Activated naive CD4-positive, alpha-beta T cell treated with anti-CD3 and anti-CD28 coated beads, Interleukin-2, amount 50 U/mL, for 16 hours (primary cell): Measurements from ENCODE around the gene DUOX1.

Source experiments
- DNase-seq: peaks from one replicate; pipeline ENCODE4 v3.0.0-alpha.2; 2020

DUOX1 gene

DNA sequence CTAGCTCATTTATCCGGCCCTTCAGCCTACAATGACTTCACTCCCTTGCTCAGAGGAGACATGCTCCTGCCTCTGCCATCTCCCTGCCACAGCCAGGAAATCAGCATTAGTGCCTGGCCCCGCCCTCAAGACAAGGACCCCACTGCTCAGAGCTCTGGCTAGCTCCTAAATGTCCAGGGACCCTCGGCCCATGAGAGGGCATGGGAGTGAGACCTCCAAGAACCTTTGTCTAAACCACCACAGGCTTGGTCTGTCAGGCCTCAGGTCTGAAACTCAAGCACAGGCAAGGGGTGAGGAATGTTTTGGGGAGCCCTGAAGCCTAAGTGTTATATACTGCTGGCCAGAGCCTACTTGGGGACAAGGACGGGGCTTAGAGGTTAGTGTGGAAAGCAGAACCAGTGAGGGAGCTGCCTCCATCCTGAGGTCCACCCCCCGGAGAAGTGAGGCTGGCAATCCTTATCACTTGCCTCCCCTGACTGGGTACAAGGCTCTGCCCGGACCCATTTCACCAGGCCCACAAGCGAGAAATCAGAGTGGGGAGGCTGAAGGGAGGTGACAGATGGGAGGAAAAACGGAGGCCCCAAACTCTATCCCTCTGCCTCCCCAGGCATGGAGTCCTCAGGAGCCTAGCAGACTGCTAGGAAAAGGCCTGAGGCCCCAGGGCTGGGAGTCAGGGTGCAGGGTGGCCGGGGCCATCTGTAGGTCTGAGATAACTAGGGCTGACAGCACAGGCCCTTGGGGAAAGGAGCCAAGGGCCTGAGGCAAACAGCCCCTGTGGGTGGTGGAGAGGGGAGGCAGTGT is 39.2 kb downstream of the DUOX1 start:
- no peak for DNase-seq

- DNase-seq, result no peak
Observed at GRCh38 chr15:45169608-45170480, 40.0 kb downstream of the DUOX1 start.

- no peak for DNase-seq
Observed at GRCh38 chr15:45171912-45172311, 42.1 kb downstream of the DUOX1 start.

DNA sequence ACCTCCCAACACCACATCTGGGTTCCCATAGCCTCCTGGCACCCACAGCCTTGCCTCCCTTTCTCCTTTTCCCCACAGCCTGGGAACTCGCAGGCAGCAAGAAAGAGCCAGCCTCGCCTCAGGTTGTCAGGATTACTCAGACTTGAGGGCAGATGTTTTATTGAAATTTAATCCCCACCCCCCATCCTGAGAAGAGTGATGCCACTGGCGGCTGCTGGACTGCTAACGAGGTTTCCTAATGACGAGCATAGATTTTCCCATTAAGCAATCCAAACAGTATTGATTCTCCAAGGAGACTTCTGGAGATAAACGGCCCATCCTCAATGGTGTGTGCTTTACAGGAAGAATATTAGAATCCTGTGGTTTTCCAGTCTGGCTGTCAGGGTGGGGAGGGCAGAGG is 44.3 kb downstream of the DUOX1 start:
- DNase-seq, result no peak

DNA sequence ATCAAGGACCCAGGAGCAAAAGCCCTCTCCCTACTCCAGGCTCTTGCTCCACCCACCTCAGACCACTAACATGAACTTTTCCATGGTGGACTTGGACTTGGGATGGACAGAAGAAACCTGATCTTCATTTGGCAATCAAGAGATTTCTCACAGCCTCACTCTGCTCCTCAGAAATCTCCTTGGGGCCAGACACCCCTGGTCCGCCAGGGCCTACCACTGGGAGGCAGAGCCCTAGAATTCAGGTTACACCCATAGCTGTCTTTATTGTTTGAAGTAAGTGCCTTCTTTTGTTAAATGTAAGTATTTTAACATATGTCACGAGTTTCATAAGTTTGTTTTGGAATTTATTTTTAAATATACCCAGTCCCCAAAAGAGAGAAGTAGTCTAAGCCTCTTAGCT is 44.8 kb downstream of the DUOX1 start:
- DNase-seq, result no peak

DNA sequence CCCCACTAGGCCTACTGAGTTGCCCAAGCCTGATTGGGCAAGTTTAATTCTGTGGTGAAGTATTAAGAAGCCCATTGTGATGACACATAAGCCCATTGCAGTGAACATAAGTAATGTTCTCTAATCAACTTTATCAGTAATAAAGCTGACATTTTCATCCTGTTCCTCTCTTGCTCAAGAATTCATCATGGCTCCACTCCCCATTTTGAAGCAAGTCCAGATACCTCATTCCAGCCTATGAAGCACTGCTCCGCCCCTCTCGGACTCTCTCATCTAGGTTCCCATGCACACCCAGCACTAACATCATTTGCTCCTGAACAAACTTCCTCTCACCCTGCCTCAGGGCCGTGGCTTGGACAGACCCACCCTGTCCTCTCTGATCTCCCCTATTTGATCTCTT is 47.5 kb downstream of the DUOX1 start:
- DNase-seq, result no peak

DNA sequence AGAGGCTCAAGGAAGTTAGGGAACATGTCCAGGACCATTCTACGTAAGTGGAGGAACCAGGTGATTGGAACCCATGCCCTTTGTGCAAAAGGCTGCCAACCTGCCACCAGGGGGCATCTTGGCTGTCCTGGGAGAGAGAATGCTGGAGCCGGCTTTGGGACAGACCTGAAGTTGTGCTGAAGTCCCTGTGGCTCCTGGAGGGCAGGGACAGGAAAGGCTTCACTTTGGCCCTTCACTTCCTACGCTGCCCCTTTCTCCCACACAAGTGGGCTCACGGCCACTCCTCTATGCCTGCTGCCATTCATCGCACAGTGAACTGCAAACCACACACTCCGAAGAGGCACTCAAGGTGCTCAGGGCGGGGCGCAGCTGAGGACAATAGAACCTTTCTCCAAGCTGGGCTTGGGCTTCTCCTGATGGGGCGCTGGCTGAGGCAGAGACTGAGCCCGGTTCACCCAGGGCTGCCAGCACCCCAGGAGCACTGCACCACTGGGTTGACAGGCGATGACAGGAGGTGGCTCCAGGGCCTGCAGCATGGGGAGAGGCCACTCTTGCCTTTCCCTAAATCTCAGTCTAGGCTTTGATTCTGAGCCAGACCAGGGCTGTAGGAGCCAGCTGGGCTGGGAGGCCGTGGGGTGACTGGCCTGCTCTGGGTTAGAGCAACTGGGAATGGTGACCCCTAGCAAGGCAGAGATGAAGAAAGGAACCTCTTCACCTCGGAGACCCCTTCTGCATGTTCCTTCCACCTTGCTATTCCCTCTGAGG is 49.6 kb downstream of the DUOX1 start:
- peak; percentile 54 for DNase-seq

GRCh38 chr15:45180201-45180600 is 50.4 kb downstream of the DUOX1 start:
- DNase-seq, result no peak

DNA sequence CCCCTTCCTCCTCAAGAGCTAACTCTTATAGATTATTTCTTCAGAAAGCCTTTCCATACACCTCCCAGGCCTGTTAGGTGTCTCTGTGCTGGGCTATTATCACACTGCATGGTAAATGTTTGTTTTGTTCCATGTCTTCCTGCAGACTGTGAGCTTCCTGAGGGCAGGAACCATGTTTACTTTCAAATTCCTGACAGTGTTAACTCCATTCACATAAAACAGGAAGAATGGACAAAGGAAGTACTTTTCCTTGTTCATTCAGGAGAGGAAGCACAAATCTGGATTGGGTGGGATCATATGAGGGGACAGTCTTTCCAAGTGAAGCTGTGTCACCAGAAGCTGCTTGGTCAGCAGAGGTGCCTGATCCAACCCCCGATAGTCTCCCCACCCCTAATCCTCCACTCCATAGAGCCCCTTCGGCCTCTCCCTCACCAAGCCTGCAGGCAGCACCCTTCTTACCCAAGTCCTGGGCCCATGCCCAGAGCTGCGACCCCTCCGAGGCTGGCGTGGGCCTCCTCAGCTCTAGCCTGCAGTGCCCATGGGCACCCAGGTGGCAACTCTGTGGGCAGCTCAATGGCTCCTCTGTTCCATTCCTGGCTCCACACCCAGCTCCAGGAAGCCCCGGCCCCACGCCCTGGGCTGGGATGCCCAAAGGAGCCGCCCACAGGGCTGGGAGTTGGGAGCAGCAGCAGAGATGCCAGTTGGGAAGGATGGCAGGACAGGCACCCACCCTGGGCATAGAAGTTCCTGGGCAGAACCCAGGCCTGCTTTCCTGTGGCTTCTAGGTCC is 51.0 kb downstream of the DUOX1 start:
- no peak for DNase-seq

DNA sequence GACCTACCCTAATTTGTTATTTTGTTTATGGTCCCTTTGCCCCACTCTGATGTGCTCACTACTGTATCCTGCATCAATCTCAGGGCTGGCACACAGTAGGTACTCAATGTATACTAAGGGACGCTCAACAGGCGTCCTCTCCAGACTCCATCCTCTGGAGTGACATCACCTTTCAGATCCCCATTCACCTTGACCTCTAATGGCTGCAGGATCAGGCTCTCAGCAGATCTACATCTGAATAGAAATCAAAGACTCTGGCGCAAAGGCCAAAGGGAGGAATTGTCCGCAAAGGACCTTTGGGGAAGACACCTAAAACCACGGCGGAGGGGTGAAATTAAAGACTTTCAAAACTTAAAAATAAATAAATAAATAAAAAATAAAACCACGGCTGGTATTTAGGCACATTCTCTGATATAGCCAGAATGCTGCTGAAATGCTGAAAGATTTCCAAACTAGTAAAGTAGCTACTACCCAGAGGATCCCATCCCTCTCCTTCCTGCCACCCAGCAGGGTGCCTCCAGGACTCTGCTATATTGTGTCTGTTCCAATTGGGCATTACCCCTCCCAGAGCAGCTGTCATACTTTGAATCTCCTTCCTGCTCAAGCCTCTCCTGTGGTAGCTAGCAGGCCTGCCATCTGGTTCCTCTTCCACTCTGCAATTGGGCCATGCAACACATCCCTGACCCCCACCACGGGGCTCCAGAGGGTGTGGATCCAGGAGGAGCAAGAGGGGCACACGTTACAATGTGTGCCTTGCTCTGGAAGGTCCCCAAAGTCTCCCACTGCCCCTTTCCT is 51.9 kb downstream of the DUOX1 start:
- no peak for DNase-seq

DNA sequence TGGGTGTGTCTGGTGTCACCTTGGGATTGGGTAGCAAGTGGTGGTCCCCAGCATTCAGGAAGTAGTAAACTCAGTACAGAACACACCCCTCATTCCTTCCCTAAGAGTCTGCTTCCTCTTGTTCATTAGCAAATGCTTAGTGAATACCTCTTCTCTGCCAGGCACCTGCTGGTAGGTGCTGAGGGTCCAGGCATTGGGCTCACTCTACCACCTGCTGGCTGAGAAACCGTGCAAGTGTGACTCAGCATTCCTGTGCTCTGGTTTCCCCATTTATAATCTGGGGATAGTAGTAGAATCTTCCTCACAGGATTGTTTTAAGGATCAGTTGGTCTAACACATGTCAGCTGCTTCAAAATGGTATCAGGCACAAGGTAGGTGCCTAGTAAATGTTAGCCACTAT is 53.2 kb downstream of the DUOX1 start:
- DNase-seq, result no peak

DNA sequence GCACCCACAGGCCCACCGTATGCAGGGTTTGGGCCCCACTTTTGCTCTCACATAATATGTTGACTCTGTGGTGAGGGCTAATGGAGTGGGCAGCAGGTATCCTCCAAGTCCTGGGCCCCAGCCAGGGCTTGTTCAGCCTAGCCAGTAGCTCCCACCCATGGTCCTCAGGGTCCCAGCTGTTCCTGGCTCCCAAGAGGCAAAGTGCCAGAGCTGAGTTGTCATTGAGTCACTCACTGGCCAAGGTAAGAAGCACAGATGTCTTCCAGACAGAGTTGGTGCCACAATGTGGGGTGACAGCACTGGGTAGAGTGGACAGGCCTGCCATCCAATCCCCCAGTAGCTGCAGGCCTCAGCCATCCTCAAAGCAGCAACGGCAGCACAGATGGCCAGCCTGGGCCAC is 53.7 kb downstream of the DUOX1 start:
- DNase-seq, result no peak

DNA sequence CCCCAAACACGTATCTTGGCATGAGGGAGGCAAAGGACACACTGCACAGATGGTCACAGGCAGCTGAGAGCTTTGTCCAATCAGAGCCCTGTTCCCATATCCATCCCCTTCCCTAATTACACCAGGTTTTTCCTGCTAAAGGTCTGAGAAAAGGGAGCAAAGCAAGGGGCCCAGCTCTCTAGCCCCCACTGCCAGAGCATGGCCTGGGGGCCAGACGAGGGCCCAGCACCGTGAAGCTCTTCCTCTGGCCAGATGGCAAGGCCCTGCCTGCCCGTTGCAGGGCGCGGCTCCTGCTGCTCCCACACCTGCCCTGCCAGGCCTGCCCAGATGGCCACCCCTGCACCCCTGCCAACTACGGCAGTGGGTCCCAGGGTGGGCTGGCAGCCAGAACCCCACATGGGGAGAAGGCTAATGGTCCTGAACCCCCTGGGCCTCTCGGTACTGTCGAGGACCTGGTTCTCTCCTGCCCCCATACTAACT is 54.8 kb downstream of the DUOX1 start:
- DNase-seq, result no peak

- DNase-seq, result no peak
Observed at GRCh38 chr15:45185069-45185779, 55.4 kb downstream of the DUOX1 start.

- no peak for DNase-seq
Observed at GRCh38 chr15:45185903-45186770, 56.3 kb downstream of the DUOX1 start.

DNA sequence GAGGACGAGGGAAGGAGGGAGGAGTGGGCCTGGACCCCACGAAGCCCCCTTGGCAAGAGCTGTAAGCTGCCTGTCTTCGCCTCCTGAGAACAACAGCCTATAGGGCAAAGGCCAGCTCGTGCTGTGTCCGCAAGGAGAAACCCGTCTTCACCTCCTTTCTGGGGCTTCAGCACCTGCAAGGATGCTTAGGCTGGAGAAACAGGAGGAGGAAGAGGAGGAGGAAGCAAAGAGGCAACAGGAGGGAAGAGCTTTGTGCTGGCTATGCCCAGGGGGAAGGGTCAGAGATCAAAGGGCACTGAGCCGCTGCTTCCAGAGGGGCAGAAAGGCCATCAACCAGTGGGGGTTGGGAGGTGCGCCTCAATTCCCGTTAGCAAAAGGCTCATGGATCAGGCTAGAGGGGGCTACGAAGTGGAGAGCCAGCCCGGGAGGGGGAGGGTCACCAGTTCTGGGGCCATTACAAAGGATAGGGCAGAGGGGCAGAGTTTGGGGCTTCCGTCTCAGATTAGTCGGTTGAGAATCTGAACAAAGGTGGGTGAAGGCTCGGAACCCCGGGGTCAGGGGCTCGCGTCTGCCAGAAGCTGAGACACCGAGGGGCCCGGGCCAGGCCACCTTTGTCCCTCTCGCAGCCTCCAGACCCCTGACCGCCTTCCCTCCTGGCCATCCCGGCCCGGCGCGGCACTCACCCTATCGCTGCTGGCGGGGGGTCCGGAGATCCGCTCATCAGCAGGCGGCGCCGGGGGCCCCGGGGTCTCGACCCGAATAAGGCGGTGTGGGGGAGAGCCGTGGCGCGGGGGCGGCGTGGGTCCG is 57.2 kb downstream of the DUOX1 start:
- DNase-seq, result no peak

- DNase-seq, result no peak
Observed at GRCh38 chr15:45187578-45187893, 57.7 kb downstream of the DUOX1 start.

DNA sequence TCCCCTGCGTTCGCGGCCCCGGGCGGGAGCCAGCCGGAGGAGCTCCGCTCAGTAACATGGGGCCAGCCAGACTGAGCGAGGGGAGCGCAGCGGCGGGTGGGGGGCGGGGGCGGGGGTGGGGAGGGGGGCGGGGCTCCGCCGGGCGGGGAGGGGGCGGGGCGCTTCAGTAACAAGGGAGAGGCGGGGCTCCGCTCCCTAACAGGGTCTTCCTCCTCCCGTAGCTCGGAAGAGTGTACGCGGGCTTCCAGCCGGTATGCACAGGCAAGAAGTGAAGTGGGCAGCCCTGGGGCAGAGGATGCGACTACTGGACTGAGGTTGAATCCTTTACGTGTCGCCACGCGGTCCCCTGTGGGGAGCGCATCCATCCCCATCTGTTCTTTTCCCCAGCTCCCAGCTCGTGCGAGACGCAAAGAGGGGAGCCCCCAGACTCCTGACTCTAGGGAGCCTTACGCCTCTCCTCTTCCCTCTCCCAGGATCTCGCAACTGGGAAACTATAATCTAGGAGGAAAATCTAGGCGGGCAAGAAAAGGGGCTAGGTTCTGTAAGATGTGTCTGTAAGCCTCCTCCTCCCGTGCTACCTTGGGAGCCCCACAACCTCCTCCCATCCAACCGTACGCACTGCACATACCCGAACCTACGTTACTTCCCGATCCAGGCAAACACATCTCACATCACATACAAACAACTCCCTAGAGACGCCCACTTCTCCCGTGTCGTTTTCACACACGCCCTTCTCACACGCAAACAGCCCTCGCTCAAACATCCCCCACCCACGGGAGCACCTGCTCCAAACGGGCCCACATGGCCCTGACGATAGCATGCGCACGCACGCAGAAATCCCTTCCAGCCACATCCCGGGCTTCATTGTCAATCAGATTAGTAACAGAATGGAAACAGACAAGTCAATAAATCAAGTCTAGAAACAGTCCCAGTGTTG is 58.4 kb downstream of the DUOX1 start, which contains the start of gene SHF:
TSS of gene SHF (minus strand) at position 73 of the 937 bp plus-strand sequence. CDS start at position 58, 15 bp downstream.
- peak; percentile 91 for DNase-seq
